CD4-positive, alpha-beta T cell treated with Interleukin-4 for 4 hours (primary cell): Measurements from ENCODE around the gene GALNT18.
A peak's percentile ranks its signal among the peaks of the same experiment; 100 is the strongest.

Experiments
- DNase-seq: peaks from one replicate; pipeline ENCODE4 v3.0.0-alpha.2; 2020

Gene GALNT18

GRCh38 chr11:11253497-11253896, 368.3 kb downstream of the GALNT18 start:
- DNase-seq, result no peak

DNA sequence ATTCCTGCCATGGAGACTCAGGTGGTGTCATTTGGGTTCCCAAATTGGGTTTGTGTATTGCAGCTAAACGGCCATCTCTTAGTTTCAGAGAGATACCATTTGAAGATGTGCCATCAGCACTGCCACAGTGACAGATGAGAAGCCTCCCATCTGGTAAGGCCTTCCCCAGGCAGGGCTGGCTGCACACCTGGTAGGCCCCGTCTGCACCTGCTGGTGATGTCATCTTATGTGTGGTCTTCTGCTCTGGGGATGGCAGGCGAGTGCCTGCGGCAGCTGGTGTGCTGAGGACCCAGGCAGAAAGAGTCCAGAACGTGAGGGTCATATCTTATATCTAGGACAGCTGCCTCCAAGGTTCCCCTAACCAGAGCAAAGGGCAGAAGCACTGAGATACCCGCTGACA, 369.4 kb downstream of the GALNT18 start:
- DNase-seq, result no peak

GRCh38 chr11:11251394-11251970, 370.3 kb downstream of the GALNT18 start:
- no peak for DNase-seq

GRCh38 chr11:11250470-11250869, 371.3 kb downstream of the GALNT18 start:
- DNase-seq, result no peak

GRCh38 chr11:11247576-11247975, 374.2 kb downstream of the GALNT18 start:
- DNase-seq, result no peak

- no peak for DNase-seq
Measured at GRCh38 chr11:11247086-11247485, 374.7 kb downstream of the GALNT18 start.

- DNase-seq, result no peak
Measured at GRCh38 chr11:11246166-11246565, 375.6 kb downstream of the GALNT18 start.

- no peak for DNase-seq
Measured at GRCh38 chr11:11245453-11245852, 376.4 kb downstream of the GALNT18 start.

DNA sequence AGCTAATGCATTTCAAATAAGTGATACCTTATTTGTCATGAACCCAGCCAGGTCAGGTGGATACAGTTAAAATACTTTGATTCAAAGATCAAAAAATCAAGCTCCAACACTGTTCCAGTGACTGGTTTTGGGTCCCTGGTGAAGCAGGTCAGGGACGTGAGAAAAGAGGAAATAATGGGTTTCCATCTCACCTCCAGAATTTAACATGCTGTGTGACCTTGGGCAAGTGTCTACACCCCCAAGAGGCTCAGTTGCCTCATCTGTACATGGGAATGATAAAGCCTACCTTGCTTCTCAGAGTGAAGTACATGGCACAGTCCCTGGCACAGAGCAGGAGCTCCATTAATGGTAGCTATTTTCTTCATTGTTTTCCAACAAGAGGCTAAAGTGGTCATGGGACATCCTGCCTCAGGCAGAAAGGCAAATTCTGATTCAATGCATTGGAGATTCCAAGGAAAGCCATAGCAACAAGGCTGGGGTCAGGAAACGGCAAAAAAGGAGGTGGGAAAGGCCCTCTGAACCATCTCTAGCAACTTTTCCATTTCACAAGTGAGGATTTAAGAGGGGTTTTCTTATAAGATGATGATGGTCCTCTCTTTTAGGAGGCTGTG, 377.2 kb downstream of the GALNT18 start:
- no peak for DNase-seq

DNA sequence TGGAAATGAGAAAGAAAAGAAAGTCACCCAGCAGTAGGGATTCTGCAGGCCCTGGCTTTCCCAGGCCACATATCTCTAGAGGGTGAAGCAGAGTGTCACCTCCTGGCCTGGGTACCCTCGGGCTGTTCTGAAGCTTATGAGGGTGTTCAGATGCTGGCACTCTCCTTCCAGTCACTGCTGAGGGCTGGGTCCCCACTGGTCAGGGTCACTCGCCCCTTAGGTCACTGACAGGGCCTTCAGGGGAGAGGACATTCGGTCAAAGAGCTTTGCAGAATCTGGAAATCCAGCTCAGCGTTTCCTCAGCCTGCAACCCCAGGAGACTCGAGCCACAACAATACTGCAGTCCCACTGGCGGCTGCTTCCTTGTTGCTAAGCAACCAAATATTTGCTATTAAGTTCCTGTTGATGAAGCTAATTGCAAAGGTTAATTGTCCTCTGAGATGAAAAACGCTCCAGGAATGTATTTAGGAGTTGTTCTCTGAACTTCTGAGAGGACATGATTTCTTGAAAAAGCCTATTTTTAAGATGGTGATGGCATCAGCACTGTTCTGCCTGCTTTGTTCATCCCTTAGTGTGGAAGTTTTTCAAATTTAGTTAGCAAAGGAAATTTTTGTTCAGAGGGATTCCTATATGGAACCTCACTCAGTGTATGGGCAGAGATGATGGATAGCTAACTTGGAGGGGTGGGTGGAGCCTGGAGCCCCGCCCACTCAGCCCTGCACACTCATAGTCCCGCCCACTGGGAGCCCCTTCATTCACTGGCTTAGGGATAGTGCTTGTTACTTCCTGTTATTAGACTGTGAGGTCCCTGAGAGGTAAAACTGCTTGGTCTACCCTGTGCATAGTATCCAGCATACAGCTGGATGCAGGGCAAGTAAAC, 378.0 kb downstream of the GALNT18 start:
- peak; percentile 77 for DNase-seq

DNA sequence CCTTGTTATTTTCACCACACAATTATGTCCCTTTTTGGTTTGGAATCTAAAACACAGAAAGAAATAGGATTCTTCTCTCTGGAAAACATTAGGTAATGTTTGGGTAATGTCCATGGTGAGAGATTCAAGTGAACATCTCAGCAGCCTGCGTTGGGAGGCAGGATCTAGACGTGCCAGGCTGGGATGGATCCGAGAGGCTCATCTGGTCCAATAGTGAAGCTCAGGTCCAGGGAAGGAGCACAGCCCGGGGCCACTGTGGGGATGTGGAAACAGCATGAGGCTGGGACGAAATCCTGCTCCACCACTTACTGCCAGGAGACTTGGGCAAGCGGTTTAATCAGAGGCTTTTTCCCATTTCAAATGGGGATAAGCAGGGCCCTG, 378.6 kb downstream of the GALNT18 start:
- DNase-seq, result no peak

GRCh38 chr11:11241284-11241683, 380.5 kb downstream of the GALNT18 start:
- DNase-seq, result no peak

GRCh38 chr11:11239959-11240358, 381.8 kb downstream of the GALNT18 start:
- no peak for DNase-seq

DNA sequence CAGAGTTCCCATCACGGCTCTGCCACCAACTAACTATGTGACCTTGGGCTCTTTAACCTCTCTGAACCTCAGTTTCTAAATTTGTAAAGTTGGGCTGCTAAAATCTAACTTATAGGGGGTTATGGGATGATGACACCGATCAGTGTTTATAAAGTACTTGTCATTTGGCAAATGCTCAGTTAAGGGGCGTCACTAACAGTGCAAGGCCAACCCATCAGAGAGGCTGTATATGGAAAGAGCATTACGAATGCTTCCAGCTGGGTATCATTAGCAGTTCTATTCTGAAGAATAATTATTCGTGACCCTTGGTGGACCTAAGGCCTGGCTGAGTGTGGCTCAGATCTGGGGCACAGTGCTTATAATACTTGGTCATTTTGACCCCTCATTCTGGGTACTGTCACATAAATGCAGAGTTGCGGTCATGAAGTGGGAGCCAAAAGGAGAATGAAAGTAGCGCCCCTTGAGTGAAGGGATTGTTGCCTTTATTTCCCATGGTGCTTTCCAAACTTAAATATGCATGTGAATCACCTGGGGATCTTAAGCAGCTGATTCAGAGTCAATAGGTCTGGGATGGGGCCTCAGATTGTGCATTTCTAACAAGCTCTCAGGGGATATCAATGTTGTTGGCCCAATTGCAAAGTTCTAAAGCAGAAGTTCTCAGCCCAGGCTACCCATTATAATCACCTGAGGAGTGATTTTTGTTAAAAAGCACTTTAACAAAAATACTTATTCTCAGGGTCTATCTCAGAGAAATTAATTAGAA, 384.6 kb downstream of the GALNT18 start:
- DNase-seq, result no peak

DNA sequence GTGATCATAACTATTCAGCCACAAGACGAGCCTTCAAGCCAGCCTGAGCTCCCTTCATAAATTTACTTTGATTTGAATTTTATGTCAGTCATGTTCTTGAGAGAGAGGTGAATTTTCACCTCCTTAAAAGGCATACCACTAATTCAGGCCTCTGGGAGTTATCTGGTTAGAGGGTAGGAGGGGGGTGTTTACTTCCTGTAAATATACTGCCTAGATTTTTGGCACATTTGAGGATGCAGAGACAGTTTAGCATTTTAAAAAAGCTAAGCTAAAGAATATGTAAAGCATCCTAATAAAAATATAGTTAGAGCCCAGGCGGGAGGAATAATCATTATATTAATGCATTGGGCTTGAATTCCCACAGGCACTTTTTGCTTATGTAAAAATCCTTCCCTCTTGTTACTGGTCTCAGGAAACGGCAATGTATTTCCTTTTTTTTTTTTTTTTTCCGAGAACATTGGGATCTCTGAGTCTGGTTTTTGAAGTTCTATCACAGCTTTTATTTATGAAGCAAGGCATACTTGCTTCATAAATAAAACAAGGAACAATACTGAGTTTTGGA, 385.2 kb downstream of the GALNT18 start:
- DNase-seq, result no peak

DNA sequence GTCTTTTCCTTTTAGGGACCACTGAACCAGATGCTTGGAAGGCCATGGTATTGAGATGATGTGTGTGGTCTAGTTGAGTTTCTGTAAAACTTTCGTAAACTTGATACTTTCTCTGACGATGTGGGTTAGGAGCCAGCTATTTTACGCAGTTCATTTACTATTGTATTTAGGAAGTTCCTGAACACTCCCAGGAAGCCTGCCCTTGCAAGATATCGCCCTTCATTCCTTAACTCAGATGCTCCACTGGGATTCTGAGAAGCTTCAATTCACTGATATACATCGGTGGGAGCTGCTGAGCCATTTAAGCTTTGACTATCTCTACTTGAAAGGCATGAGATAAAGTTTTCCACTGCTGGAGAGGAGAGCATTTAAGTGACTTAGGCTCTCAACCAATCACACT, 390.0 kb downstream of the GALNT18 start:
- DNase-seq, result no peak

- DNase-seq, result peak; percentile 5
Measured at GRCh38 chr11:11230802-11231562, 390.8 kb downstream of the GALNT18 start.

DNA sequence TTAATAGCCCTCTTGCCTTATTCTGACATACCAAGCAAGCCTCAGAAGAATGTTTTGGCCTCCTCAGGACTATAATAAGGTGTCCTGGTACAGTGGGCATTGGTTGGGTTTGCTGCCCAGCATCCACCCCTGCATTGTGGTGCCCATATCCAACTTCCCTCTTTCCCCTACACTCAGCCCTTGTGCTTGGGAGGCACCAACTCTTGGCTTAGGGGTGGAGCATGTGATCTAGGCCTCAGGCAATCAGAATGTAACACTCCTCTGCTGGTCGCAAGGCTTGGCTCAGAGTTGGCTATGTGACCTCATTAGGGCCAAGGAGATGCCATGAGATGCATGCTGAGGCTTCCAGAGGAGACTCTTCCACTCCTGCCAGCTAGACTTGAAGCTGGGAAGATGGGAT, 391.7 kb downstream of the GALNT18 start:
- DNase-seq, result no peak

GRCh38 chr11:11229647-11230046, 392.2 kb downstream of the GALNT18 start:
- DNase-seq, result no peak

GRCh38 chr11:11227296-11228085, 394.3 kb downstream of the GALNT18 start:
- DNase-seq, result no peak
